Measurements from ENCODE around the gene MAGI3.

DNA sequence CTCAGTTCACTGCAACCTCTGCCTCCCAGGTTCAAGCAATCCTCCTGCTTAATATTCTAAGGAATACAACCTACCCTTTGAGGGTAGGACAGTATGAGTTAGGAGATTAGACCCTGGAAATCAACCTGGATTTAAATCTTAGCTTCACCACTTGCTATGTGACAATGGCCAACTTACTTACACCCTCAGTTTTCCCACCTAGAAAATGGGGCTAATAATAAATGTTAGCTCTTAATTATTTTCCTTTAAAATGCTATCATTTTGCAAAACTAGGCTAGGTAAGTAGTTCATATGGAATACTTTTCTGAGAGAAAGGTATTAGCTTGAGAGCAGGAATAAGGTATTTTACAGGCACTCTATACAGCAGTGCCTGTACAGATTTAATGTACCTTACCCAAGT lies 258.2 kb downstream of the MAGI3 start:
- TF ChIP-seq, protein P1, sequence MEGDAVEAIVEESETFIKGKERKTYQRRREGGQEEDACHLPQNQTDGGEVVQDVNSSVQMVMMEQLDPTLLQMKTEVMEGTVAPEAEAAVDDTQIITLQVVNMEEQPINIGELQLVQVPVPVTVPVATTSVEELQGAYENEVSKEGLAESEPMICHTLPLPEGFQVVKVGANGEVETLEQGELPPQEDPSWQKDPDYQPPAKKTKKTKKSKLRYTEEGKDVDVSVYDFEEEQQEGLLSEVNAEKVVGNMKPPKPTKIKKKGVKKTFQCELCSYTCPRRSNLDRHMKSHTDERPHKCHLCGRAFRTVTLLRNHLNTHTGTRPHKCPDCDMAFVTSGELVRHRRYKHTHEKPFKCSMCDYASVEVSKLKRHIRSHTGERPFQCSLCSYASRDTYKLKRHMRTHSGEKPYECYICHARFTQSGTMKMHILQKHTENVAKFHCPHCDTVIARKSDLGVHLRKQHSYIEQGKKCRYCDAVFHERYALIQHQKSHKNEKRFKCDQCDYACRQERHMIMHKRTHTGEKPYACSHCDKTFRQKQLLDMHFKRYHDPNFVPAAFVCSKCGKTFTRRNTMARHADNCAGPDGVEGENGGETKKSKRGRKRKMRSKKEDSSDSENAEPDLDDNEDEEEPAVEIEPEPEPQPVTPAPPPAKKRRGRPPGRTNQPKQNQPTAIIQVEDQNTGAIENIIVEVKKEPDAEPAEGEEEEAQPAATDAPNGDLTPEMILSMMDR (IDR thresholded peaks at IDR 0.05) = no peak
- no peak for TF ChIP-seq POLR2A (IDR thresholded peaks at IDR 0.05)
- TF ChIP-seq EP300 (IDR thresholded peaks at IDR 0.05) = no peak
